GM12875 (cell line): ENCODE results near the gene UBE2Z.
A peak's percentile ranks its signal among the peaks of the same experiment; 100 is the strongest.
"Not testable (repeated sequence)": the region's sequence is repeated elsewhere in the genome, so short reads cannot be mapped to it uniquely, and the experiment has no call there.

Experiments
- H3K4me3 ChIP-seq: one replicate; pipeline ENCODE4 v1.5.1; 2011; ENCODE audit warnings: low read depth, low read length, control low read depth
- TF ChIP-seq, protein P1 (sequence below): IDR thresholded peaks from 2 replicates; pipeline ENCODE4 v1.5.1; 2011; ENCODE audit warnings: low read depth, mild to moderate bottlenecking, control low read depth, inconsistent platforms, low read length, moderate library complexity, borderline replicate concordance; ENCODE audit not compliant: insufficient read depth

UBE2Z gene

GRCh38 chr17:48871551-48872351 lies 36.5 kb upstream of the UBE2Z start:
- TF ChIP-seq, protein P1, sequence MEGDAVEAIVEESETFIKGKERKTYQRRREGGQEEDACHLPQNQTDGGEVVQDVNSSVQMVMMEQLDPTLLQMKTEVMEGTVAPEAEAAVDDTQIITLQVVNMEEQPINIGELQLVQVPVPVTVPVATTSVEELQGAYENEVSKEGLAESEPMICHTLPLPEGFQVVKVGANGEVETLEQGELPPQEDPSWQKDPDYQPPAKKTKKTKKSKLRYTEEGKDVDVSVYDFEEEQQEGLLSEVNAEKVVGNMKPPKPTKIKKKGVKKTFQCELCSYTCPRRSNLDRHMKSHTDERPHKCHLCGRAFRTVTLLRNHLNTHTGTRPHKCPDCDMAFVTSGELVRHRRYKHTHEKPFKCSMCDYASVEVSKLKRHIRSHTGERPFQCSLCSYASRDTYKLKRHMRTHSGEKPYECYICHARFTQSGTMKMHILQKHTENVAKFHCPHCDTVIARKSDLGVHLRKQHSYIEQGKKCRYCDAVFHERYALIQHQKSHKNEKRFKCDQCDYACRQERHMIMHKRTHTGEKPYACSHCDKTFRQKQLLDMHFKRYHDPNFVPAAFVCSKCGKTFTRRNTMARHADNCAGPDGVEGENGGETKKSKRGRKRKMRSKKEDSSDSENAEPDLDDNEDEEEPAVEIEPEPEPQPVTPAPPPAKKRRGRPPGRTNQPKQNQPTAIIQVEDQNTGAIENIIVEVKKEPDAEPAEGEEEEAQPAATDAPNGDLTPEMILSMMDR = no peak
- no peak overlapping the region for H3K4me3 ChIP-seq

DNA sequence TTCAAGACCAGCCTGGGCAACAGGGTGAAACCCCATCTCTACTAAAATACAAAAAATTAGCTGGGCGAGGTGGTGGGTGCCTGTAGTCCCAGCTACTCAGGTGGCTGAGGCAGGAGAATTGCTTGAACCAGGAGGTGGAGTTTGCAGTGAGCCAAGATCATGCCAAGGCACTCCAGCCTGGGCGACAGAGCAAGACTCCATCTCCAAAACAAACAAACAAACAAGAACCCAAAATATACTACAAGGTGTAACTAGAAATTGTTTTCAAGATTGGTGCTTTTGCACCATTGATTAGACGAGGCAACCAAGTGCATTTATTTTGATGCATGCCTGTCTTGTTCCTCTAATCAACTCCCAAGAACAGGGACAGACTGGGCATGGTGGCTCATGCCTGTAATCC lies 35.8 kb upstream of the UBE2Z start:
- not testable (repeated sequence) for H3K4me3 ChIP-seq

DNA sequence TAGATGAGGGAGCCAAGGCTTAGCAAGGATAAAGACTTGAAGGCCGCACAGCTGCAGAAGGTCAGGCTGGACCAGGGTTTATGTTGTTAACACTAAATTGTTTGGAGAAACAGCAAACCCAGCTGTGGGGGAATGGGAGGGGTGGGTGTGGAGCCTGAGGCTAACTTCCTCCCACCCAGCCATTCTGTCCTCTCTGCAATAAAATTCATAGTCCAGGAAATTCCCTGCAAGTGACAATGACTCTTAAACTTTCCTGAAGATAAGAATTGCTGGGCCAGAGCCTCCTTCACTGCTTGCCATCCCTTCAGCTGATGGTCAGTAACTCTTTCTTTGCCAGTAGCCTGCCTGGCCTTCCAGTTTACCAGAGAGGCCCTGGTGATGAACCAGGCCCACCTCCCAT lies 35.0 kb upstream of the UBE2Z start:
- TF ChIP-seq, protein P1 = no peak
- H3K4me3 ChIP-seq = no peak overlapping the region

DNA sequence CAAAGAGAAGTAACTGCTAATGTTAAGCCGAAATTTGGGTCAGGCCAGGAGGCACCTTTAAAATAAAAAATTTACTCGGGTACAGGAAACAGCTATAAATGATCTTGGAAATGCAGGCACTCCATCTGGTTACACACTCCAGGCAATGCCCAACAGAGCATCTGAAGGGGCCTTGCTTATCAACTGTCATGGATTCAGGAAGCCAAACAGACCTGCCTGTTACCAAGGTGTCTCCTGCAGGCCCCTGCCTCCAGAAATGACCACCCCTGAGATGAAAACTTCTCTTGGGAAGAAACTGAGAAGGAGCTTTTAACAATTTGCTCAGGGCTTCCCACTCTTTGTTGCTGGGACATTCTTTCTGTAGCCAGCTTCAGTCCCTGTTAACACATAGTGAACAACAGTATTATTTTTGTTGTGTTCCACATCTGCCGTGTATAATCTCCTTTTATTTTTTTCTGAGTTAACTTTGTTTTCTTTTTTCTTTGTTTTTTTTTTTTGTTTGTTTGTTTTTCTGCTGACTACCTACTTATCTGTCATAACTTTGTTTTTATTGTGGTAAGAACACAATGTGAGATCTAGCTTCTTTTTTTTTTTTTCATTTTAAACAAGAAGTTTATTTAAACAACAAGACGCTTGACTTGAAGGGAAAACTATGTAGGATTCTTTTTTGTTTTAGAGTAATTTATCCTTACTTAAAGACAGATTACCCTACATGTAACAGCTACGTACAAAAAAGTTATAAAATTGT lies 34.3 kb upstream of the UBE2Z start:
- H3K4me3 ChIP-seq = no peak overlapping the region
- TF ChIP-seq, protein P1 = no peak

DNA sequence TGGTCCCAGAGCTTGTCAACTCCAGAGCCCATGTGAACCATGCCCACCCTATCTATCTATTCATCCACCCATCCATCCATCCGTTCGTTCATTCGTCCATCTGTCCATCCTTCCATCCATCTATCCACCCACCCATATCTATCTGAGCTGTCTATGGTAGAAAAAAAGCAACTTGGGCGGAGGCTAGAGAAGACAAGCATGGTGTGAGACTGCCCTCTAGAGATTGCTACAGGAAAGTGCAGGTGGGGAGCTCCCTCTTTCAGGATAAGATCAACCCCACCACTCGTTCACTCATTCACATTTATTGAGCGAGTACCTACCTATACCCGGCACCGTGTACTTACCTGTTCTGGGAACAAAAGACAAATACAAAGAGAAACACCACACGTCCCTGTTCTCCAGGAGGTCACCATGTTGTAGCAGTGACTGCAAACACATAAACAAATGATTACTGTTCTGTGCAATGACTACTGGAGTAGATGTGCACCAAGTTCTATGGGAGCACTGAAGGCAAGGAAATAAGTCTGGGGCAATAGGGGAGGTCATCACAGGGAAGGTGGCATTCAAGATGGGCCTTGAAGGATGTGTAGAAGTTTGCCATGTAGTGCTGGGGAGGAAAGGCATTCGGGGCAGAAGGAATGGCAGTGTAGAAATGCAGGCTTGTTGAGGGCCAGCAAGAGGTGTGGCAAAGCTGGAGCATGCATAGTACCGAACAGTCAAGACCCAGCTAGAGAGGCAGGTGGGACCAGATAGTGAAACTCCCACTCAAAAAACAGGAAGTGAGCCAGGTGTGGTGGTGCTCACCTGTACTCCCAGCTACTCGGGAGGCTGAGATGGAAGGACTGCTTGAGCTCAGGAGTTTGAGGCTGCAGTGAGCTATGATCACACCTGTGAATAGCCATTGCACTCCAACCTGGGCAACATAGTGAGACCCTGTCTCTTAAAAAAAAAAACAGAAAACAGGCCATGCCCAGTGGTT lies 29.0 kb upstream of the UBE2Z start:
- TF ChIP-seq, protein P1 = peak; percentile 85
- H3K4me3 ChIP-seq = no peak overlapping the region

DNA sequence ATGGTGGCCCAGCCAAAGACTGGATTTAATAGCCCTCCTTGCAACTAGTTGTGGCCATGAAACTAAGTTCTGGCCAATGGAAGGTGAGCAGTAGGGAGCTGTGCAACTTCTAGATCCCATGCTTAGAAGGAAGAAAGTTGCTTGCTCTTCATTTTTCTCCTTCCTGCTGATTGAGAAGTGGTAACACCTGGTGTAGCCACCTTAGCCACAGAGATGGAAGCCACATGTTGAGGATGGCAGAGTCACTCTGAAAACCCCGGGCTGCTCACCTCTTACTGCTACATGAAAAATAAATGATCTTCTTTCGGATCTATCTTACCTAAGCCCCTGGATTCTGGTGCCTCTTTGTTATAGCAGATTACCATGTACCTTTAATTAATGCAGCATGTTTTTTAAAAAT lies 25.9 kb upstream of the UBE2Z start:
- TF ChIP-seq, protein P1 = no peak

DNA sequence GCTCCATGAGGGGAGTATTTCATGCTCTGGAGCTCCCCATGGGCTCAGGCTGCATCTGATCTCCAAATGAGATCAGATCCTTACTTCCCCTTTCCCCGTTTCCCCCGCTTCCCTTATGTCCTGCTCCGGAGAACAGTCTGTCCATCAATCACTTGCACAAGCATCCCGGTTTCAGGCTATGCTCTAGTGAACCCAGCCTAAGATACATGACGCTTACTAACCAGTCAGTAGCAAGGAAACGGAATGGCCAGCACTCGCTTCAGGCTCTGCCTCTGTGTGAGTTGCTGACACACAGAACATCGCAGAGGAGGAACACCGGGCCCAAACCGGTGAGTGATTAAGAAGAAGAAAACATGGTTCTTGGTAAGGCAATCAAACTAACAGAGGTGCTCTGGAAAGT lies 25.0 kb upstream of the UBE2Z start:
- H3K4me3 ChIP-seq = no peak overlapping the region
- TF ChIP-seq, protein P1 = no peak

More for the DNA sequence above, 25.9 kb upstream of the UBE2Z start:
- H3K4me3 ChIP-seq = no peak overlapping the region
